HL-60 (cell line): ENCODE data around the gene CHCHD1.

Source experiments
- CTCF ChIP-seq: IDR thresholded peaks from one replicate; pipeline ENCODE4 v1.5.1; 2011; ENCODE audit warnings: low read length, control low read depth, inconsistent platforms; ENCODE audit not compliant: insufficient read depth
- GABPA ChIP-seq: IDR thresholded peaks from 2 replicates; pipeline ENCODE4 v1.6.1; 2012; ENCODE audit warnings: low read depth
- POLR2AphosphoS5 ChIP-seq: IDR thresholded peaks from 2 replicates; pipeline ENCODE4 v1.6.1; 2012; ENCODE audit warnings: low read depth
- REST ChIP-seq: IDR thresholded peaks from 2 replicates; pipeline ENCODE4 v1.6.1; 2012; ENCODE audit warnings: low read depth; ENCODE audit not compliant: insufficient replicate concordance
- SPI1 ChIP-seq: IDR thresholded peaks from 2 replicates; pipeline ENCODE4 v1.6.1; 2012; ENCODE audit warnings: low read depth, mild to moderate bottlenecking, borderline replicate concordance

DNA sequence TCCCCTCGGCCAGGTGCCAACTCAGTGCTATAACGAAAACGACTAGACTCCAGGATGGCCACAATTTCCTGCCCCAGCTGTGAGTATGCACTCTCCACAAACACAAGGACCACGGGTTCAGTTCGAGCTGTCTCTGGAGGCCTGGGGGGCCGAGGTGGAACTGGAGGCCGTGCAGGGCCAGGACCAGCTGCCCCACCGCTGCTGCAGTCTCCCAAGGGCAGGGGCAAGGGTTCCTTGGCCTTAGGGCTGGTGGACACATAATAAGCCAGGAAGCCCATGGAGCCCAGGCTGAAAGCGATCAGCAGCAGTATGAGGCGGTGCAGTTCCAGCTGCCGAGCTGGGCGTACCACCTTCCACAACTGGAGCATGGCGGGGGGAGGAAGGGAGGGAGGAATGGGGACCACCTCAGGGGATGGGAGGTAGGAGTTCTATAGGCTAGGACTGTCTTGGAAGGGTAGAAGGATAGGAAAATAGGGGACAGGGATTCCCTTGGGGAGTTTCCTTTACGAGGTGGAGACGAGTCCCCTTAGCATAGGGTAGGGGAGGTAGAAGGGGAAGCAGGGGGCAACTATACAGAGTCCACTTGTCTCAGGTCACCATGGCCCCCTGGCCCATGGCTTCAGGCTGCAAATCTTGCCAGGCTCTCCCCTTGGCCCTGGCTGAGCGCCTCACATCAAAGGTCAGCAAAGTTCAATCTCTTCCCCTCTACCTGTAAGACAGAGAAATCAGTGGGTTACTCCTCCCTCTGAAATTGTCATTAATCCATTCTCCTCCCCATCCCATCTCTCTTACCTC, 26.4 kb downstream of the CHCHD1 start:
- TF ChIP-seq CTCF = no peak
- no peak for TF ChIP-seq REST
- TF ChIP-seq POLR2AphosphoS5 = no peak
- TF ChIP-seq GABPA = no peak
- TF ChIP-seq SPI1 = no peak
